HG03521 (cell line): ENCODE results near the gene ATP8A2.
A peak's percentile ranks its signal among the peaks of the same experiment; 100 is the strongest.
"Not testable (repeated sequence)": the region's sequence is repeated elsewhere in the genome, so short reads cannot be mapped to it uniquely, and the experiment has no call there.

Source experiments
- ATAC-seq: cut with Tn5 transposase; IDR thresholded peaks from one replicate; pipeline ENCODE4 v1.9.1; 2021; ENCODE audit warnings: mild to moderate bottlenecking, moderate library complexity; ENCODE audit not compliant: unreplicated experiment

ATP8A2 gene

GRCh38 chr13:25538276-25538675 is 166.5 kb downstream of the ATP8A2 start:
- no peak for ATAC-seq

- no peak for ATAC-seq
These were observed 169.8 kb downstream of the ATP8A2 start for GRCh38 chr13:25541434-25542123.

- not testable (repeated sequence) for ATAC-seq
These were observed 177.2 kb downstream of the ATP8A2 start for GRCh38 chr13:25548991-25549390.

GRCh38 chr13:25561812-25562211 is 190.0 kb downstream of the ATP8A2 start:
- no peak for ATAC-seq

GRCh38 chr13:25570185-25570584 is 198.4 kb downstream of the ATP8A2 start:
- ATAC-seq: no peak

GRCh38 chr13:25571237-25571636 is 199.5 kb downstream of the ATP8A2 start:
- ATAC-seq: no peak

- not testable (repeated sequence) for ATAC-seq
These were observed 200.4 kb downstream of the ATP8A2 start for GRCh38 chr13:25572171-25572570.

- ATAC-seq: peak; percentile 81
These were observed 202.9 kb downstream of the ATP8A2 start for GRCh38 chr13:25574437-25575411.

GRCh38 chr13:25575562-25575961 is 203.8 kb downstream of the ATP8A2 start:
- ATAC-seq: no peak

- ATAC-seq: no peak
These were observed 206.8 kb downstream of the ATP8A2 start for GRCh38 chr13:25578526-25578925.

- ATAC-seq: no peak
These were observed 207.4 kb downstream of the ATP8A2 start for GRCh38 chr13:25579221-25579620.

GRCh38 chr13:25581351-25581750 is 209.6 kb downstream of the ATP8A2 start:
- ATAC-seq: no peak

GRCh38 chr13:25584087-25584486 is 212.3 kb downstream of the ATP8A2 start:
- no peak for ATAC-seq

GRCh38 chr13:25585000-25585399 is 213.2 kb downstream of the ATP8A2 start:
- no peak for ATAC-seq

- no peak for ATAC-seq
These were observed 215.7 kb downstream of the ATP8A2 start for GRCh38 chr13:25587326-25587980.

- no peak for ATAC-seq
These were observed 216.7 kb downstream of the ATP8A2 start for GRCh38 chr13:25588336-25589060.

GRCh38 chr13:25598421-25598820 is 226.6 kb downstream of the ATP8A2 start:
- ATAC-seq: no peak

- no peak for ATAC-seq
These were observed 230.4 kb downstream of the ATP8A2 start for GRCh38 chr13:25602176-25602575.

- no peak for ATAC-seq
These were observed 232.3 kb downstream of the ATP8A2 start for GRCh38 chr13:25604106-25604505.

GRCh38 chr13:25607096-25607495 is 235.3 kb downstream of the ATP8A2 start:
- ATAC-seq: no peak

- no peak for ATAC-seq
These were observed 236.4 kb downstream of the ATP8A2 start for GRCh38 chr13:25608181-25608580.
